GM19193 (cell line): Measurements from ENCODE around the gene LCOR.

Source experiments
- POLR2A ChIP-seq: IDR thresholded peaks from 4 replicates; pipeline ENCODE4 v1.6.1; 2011; ENCODE audit not compliant: insufficient read depth, insufficient read length; ENCODE audit errors: extremely low read depth

Gene LCOR

DNA sequence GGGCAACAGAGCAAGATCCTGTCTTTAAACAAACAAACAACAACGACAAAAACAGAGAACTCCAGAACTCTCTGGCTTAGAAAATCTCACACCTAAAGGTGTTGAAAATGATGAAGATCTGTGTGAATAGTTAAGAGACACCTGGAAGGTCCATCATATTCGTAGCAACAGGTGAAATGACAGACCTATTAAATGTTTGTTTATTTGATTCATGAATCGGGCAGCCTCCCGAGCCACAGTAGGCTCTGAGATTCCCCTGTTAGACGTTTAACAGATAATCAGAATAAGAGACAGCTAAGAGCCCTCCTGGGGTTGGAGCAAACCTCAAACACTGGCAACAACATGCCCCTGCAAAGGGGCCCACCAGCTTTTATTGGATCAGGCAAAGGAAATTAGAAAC is 103.7 kb downstream of the LCOR start:
- no peak for TF ChIP-seq POLR2A

DNA sequence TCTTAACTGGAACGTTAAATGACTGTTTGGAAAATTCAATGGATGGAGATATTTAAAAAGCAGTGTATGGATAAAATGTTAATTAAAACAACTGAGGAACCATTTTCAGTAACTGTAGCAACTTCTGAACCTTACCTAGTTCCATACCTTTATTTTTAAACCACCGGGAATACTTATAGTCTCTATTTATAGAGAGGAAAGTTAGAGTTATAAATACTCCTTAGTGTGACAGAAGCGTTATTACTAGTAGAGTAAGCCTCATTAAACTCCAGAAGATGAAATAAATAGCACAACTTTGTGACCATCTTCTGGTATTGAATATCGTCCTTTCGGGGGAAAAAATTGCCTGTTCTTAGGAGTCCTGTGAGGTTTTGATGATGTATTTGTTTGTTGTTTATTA is 114.9 kb downstream of the LCOR start:
- TF ChIP-seq POLR2A, result no peak

GRCh38 chr10:96949039-96949683 is 117.1 kb downstream of the LCOR start:
- TF ChIP-seq POLR2A, result no peak

DNA sequence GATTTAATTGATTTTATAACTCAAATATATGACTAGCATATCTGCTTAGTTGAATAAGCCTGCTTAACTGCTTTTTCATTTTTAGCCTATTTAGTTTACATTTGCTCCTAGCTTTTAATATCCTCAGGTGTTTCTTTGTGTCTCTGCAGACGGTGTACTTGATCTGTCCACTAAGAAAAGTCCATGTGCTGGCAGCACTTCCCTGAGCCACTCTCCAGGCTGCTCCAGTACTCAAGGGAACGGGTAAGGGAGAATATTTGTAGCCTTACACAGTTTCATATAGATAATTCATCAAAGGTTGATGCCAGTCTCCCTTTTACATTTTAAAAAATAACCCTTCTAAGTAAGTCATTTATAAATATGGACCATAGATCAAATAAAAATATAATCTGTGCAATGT is 119.9 kb downstream of the LCOR start:
- TF ChIP-seq POLR2A, result no peak

GRCh38 chr10:96955794-96956193 is 123.7 kb downstream of the LCOR start:
- TF ChIP-seq POLR2A, result no peak

DNA sequence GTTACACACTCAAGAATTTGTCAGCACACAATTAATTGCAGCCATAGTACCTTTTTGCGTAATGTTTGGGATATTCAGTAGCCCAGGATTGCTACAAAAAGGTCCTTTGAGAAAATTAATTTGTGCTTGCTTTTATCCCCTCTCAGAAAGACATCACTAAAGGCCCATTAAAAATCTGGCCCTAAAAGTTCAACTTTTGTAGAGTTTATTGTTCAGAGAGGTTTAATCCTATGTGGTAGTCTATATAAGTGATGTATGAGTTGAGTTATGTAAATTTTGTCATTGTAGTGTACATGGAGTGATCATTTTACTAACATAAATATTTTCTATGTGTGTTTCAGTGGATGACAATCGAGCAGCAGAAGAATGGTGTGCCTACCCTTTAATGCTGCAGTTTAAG is 126.0 kb downstream of the LCOR start:
- no peak for TF ChIP-seq POLR2A

DNA sequence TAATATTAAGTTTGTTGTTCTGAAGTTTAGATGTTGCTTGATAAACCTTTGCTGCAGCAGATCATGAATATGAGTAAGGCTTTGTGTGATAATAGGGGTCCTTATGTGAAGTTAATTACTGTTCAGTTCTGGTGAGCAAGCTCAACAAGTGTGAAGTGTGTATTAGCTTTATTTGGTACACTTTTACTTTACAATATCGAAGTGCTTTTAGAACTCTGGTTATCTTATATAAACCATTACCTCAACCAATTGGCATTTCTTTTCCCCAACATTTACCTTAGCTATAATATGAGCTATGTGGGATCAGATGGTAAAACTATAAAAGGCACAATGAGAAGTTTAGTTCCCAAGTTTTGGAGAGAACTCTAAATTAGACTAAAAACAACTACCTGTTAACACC is 127.6 kb downstream of the LCOR start:
- no peak for TF ChIP-seq POLR2A

GRCh38 chr10:96960872-96961271 is 128.8 kb downstream of the LCOR start:
- no peak for TF ChIP-seq POLR2A

DNA sequence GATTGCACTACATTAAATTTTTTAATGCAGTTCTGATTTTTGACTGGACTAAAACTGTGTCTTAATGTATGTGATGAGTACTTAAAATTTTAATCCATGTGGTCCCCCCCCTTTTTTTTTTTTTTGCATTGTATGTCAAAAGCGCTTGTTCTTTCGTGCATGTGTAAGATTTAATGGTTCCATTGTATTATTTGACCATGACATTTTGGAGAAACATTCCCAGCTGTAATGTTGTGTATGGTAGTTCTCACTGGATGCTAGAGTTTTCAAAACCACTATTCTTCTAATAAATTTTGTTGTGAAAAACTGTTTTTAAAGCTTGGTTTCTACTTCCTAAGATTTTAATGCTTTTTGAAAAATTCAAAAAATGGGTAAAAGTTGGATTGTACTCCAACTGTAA is 132.0 kb downstream of the LCOR start:
- no peak for TF ChIP-seq POLR2A

GRCh38 chr10:96967847-96968246 is 135.7 kb downstream of the LCOR start:
- no peak for TF ChIP-seq POLR2A

DNA sequence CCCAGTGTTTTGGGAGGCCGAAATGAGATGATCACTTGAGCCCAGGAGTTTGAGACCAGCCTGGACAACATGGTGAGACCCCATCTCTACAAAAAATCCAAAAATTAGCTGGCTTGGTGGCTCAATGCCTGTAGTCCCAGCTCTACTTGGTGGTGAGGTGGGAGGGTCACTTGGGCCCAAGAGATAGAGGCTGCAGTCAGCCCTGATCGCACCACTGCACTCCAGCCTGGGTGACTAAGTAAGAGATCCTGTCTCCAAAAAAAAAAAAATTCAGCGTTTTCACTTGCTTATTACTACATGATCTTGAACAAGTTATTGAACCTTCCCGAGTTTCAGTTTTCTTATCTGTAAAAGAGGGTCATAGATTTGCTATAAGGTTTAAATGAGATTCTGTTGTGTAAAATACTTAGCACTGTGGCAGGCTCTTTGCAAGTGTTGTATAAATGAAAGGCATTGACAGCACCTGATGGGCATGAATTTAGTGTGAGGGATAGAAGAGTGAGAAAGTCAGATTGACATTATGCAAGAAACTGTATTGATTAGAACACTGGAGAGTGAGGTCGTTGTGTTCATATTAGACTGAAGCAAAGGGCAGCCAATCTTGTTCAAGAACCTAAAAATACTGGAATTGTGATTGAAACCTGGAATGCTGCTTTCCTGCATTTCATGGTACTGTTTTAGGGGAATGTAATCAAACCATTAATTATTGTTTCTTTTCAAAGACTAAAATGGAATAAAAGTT is 136.8 kb downstream of the LCOR start:
- TF ChIP-seq POLR2A, result no peak

DNA sequence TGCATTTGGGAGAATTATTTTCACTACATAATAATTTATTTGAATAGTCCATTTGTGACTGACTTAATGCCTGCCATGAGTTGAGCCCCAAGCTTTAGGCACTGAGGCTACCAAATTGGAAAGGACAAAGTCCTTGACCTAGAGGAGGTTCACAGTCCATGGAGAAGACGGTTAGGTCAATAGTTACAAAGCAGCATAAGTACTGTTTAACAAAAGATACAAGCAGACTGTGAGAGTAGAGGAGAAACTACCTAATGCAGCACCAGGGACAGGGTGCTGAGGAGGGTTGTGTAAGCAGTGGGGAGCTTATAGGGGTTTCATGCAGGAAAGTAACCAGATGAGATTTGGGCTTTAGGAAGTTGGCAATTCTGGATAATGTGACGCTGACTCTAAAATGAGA is 139.2 kb downstream of the LCOR start:
- no peak for TF ChIP-seq POLR2A

DNA sequence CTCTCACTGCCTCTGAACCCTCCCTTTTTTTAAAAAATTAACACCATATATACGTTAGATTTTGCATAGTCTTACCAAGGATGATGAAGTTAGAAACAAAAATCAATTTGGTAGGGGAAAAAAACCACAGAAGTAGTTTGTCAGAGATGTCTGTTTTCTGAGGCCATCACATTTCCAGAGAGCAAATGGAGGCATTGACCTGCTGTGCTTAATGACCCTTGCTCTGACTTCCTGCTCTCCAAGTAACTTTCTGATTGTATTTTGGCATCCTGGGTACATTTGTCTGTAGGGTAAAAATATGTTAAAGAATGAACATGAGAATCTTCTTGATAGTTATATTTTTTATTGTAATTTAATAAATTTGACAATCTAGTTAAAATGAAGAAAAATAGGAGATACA is 140.2 kb downstream of the LCOR start:
- TF ChIP-seq POLR2A, result no peak

DNA sequence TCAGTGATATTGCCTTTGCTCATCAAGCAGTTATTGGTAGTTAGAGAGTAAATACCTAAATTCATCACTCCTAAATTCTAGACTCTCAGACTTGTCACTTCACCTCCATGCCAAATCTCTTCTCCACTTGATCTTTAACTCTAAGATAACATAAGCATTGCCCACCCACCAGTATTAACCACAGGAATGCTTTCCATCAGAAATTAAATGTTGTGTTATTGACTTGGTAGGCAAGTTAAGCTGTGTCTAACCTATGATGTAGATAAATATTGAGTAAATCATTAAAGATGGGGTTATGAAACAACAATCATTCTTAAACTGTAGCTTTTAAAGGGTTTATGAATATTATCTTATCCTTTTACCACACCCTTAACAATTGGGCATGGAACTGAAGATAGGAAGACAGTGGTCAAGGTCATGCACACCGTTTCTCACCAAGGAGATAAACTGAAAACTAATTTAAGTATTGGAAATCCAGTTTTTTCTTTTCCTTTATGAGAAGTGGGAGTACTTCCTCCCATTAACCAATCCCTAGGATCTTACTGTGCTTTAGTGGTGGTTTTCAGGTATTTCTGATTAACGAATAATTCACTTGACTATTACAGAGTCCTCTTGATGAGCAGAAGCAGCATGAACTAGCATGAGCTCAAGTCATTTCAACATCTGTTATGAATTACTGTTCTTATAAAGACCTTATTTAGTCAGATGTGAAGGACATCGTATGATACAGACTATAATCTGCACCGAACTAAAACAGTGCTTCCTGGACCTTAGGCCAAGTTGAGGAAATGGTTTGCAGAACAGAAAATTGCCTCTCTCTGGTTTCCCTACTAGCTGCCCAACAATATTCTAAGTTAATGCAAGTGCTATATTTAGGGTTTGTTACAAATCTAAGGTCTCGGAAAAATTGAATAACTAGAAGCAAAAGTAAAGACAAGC is 142.0 kb downstream of the LCOR start:
- no peak for TF ChIP-seq POLR2A

- TF ChIP-seq POLR2A, result no peak
Measured at GRCh38 chr10:96975136-96975535, 143.0 kb downstream of the LCOR start.
